ENCODE data around the gene ZPBP2.

ZPBP2 gene

GRCh38 chr17:39926588-39927100 lies 58.6 kb downstream of the ZPBP2 start:
- Histone ChIP-seq H3K9me3 (ENCODE audit: control insufficient read depth, insufficient read depth, low read length) (no peaks in the 10 kb centered on the region), H3K4me1 (ENCODE audit: insufficient read depth, low read length) (no peaks in the 10 kb centered on the region; the same call in none of the 2 replicates), H3K36me3 (ENCODE audit: insufficient read depth, low read length) (peaks cover 6% of the 10 kb centered on the region), H3K9ac (ENCODE audit: low read depth, low read length) (peak overlapping the region; percentile 74; the same call in 1 of the 2 replicates)

All from ES-I3 (cell line).